Thoracic aorta (tissue), 2 donors: ENCODE measurements around the gene KLF3. TPM values are rescaled to one million over a fixed set of nuclear protein-coding genes. Genes with fewer than 3 reads are reported as not detected.

Experiments used
- ATAC-seq: fragments of 150-250 bp; one replicate; pipeline ENCODE4 v1.8.0; 2017; ENCODE audit warnings: low read depth; ENCODE audit not compliant: insufficient number of reproducible peaks, low FRiP score
- DNase-seq: peaks from one replicate; pipeline ENCODE4 v3.0.0-alpha.2; 2020; ENCODE audit warnings: low spot score
- H3K27ac ChIP-seq, 2 donors: fragments of 200-600 bp; sonication (generic); 1 replicate in 1 of 2; 2 replicates in 1 of 2; pipeline ENCODE4 v1.5.1; 2016; ENCODE audit warnings: mild to moderate bottlenecking in 2 of 2, moderate library complexity in 2 of 2
- H3K27me3 ChIP-seq: fragments of 200-600 bp; sonication (generic); replicated peaks from 2 replicates; pipeline ENCODE4 v1.6.0; 2016; ENCODE audit warnings: mild to moderate bottlenecking; ENCODE audit not compliant: insufficient read depth
- H3K36me3 ChIP-seq: fragments of 200-600 bp; sonication (generic); one replicate; pipeline ENCODE4 v1.5.1; 2016
- H3K4me1 ChIP-seq, 2 donors: fragments of 200-600 bp; sonication (generic); 1 replicate in 1 of 2; 2 replicates in 1 of 2; pipeline versions ENCODE4 v1.5.1 to v1.6.0; 2016; ENCODE audit warnings: low read depth in 2 of 2, mild to moderate bottlenecking in 1 of 2; ENCODE audit not compliant: control insufficient read depth in 1 of 2
- H3K4me3 ChIP-seq: fragments of 200-600 bp; sonication (generic); 2 replicates; pipeline ENCODE4 v1.5.1; 2016; ENCODE audit warnings: mild to moderate bottlenecking
- H3K9me3 ChIP-seq: fragments of 200-600 bp; sonication (generic); 2 replicates; pipeline ENCODE4 v1.5.1; 2016
- CTCF ChIP-seq: fragments of 200-600 bp; sonication (generic); IDR thresholded peaks from one replicate; pipeline ENCODE4 v1.5.1; 2019; ENCODE audit warnings: antibody characterized with exemption
- total RNA-seq, 2 donors: library from RNA; depleted of rRNA; stranded (reverse); fragments of >200 nt; gene quantifications; one replicate each; pipeline versions ENCODE4 v1.1.0 to v1.2.3, GENCODE V29; 2016

Gene KLF3
- total RNA-seq, 2 donors from 2014 or later: 45.8 to 53.4 TPM

DNA sequence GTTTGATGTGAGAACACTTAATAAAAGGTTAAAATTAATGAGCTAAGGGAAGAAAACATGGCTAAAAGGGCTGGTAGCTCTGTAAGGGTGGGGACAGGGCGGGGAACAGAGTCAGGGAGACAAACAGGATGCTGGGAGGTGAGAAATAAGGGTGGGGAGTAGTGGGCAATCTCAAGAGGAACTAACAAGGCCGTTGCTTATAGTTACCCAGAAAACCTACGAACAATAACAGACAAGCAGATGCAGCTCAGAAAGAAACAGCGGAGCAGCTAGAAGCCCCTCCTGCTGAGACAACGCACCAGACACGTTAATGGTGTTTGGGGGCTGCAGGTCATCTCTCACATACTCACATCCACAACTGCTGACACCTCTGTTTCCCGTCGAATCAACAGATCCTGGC lies 9.7 kb upstream of the KLF3 start:
- ATAC-seq (no peak), DNase-seq (no peak)
- no peaks in the 10 kb centered on the region for H3K36me3 ChIP-seq

DNA sequence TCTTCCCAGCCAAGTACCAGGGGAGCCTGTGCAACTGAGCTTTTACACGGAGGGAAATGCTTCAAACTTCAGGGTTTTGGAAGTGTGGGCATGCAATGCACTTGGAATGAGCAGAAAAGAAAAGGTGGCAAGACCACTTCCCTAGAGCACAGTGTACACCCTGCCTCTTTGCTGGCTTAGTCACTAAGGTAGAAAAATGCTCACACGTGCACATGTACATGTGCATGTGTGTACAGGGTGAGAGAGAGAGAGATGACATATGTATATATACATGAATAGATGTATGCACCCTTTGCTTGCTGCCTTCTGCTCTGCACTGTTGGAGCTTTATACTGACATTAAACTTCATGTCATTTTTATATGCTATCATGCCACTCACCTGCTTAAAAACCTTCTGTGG lies 7.9 kb upstream of the KLF3 start:
- no peaks in the 10 kb centered on the region for H3K4me1 ChIP-seq
- DNase-seq (no peak), ATAC-seq (no peak)
- no peak overlapping the region for H3K4me3 ChIP-seq
- no peaks in the 10 kb centered on the region for H3K9me3 ChIP-seq
- no peaks in the 10 kb centered on the region for H3K36me3 ChIP-seq
- no peak for TF ChIP-seq CTCF
- no peaks in the 10 kb centered on the region for H3K27me3 ChIP-seq
- H3K27ac ChIP-seq: no peak overlapping the region

More for the DNA sequence above, 9.7 kb upstream of the KLF3 start:
- no peaks in the 10 kb centered on the region for H3K27me3 ChIP-seq
- no peaks in the 10 kb centered on the region for H3K9me3 ChIP-seq
- no peak for TF ChIP-seq CTCF
- H3K4me3 ChIP-seq: no peak overlapping the region
- no peak overlapping the region for H3K27ac ChIP-seq
- no peaks in the 10 kb centered on the region for H3K4me1 ChIP-seq

DNA sequence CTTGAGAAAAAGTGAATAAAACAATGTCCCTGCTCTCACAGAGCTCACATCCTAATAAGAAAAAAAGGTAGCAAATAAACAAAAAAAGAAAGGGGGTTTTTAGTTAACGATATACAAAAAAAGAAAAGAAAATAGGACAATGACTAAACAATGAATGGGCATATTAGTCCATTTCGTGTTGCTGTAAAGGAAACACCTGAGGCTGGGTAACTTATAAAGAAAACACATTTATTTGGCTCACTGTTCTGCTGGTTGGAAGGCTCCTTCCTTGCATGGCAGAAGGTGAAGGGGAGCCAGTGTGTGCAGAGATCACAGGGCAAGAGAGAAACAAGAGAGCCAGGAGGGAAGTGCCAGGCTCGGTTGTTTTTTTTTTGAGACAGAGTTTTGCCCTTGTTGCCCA lies 4.7 kb upstream of the KLF3 start:
- no peaks in the 10 kb centered on the region for H3K9me3 ChIP-seq
- H3K4me3 ChIP-seq: no peak overlapping the region
- peaks cover 8 to 14% of the 10 kb centered on the region in 2 donors for H3K4me1 ChIP-seq
- no peak for DNase-seq
- ATAC-seq: no peak
- no peaks in the 10 kb centered on the region for H3K27me3 ChIP-seq
- no peaks in the 10 kb centered on the region for H3K36me3 ChIP-seq
- no peak for TF ChIP-seq CTCF
- H3K27ac ChIP-seq: no peak overlapping the region

DNA sequence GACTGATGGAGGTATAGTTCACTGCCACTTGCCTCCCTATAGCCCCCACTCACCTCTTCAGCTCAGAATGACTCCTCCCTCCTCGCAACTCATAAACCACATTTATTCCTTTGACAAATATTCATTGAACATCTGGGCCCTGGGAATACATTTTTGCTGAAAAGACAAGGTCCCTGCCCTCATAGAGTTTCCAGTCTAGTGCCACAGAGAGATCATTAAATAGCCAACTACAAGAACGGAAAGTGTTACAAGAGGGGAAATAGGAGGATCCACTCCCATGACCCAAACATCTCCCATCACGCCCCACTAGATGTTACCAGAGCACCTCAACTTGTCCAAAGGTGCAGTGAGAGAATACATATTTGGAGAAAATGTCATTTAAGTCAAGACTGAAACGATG lies 3.2 kb upstream of the KLF3 start:
- Histone ChIP-seq H3K27ac (no peak overlapping the region), H3K4me3 (no peak overlapping the region), H3K36me3 (no peaks in the 10 kb centered on the region), H3K27me3 (no peaks in the 10 kb centered on the region), H3K9me3 (no peaks in the 10 kb centered on the region), H3K4me1 (peaks cover 8 to 14% of the 10 kb centered on the region in 2 donors)
- no peak for DNase-seq
- ATAC-seq: no peak
- TF ChIP-seq CTCF: no peak

GRCh38 chr4:38661371-38661770 lies 2.6 kb upstream of the KLF3 start:
- Histone ChIP-seq H3K36me3 (no peaks in the 10 kb centered on the region), H3K27ac (no peak overlapping the region), H3K27me3 (no peaks in the 10 kb centered on the region), H3K4me3 (no peak overlapping the region), H3K9me3 (no peaks in the 10 kb centered on the region), H3K4me1 (peaks cover 8 to 15% of the 10 kb centered on the region in 2 donors)
- no peak for TF ChIP-seq CTCF
- DNase-seq (no peak), ATAC-seq (no peak)
